GM19463 (cell line): ENCODE measurements around the gene NRARP.

Source experiments
- ATAC-seq: cut with Tn5 transposase; IDR thresholded peaks from one replicate; pipeline ENCODE4 v1.9.1; 2021; ENCODE audit warnings: mild to moderate bottlenecking, moderate library complexity; ENCODE audit not compliant: unreplicated experiment

NRARP gene

DNA sequence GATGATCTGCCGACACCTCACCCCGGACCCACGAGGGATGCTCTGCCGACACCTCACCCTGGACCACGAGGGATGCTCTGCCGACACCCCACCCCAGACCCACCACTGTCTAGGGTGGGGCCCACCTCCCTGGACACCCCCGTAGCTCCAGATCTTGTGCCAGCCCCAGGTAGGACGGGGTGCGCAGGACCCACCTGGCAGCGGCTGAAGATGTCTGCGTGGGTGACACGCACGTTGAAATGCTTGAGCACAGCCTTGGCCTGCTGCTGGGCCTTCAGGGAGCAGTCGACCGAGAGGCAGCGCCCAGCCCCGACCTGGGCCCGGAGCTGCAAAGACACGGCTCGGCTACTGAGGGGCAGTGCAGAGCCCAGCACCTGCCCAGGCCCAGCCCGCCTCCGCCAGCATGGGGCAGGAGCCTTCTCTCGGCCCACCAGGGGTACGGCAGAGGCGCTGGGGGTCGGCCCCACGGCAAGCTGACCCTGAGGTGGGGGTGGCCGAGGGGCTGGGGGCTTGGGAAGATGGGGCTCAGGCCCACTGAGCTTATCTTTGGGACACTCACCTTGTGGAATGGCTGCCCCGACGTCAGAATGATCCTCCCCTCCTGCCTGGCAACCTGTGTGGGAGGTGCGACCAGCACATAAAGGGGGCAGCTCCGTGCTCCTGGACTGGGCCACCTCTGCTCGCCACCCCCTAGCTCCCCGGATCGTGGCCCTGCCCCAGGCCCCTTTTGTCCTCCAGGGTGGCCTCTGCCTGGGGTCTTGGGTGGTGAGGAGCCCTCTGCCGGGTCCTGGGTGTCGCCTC is 21.7 kb upstream of the NRARP start:
- ATAC-seq: no peak

DNA sequence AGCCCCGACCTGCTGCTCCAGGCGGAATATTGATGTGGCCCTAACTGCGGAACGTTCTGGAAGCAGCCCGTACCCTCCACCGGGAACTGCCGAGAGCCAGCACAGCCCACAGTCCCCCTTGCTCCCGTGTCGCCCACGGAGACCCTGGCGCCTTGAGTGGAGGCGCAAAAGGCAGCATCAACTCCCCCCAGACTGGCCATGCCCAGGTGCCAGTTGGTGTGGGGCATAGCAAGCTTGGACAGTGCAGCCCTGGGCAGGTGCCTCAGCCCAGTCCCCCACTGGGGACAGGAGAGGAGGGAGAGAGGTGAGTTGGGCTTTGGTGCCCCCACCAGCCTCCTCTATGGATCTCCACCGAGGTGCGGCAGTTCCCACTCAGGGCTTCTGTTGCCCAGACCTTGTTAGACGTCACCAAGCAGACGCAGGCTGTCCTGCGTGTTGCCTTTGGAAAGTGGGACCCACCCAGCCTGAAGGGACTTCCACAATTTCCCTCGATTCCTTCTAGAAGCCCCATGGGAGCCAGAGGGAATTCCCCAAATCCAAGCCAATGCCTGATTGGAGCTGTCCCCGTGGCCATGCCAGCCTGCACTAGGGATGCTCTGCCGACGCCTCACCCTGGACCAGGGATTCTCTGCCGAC is 19.8 kb upstream of the NRARP start:
- no peak for ATAC-seq

DNA sequence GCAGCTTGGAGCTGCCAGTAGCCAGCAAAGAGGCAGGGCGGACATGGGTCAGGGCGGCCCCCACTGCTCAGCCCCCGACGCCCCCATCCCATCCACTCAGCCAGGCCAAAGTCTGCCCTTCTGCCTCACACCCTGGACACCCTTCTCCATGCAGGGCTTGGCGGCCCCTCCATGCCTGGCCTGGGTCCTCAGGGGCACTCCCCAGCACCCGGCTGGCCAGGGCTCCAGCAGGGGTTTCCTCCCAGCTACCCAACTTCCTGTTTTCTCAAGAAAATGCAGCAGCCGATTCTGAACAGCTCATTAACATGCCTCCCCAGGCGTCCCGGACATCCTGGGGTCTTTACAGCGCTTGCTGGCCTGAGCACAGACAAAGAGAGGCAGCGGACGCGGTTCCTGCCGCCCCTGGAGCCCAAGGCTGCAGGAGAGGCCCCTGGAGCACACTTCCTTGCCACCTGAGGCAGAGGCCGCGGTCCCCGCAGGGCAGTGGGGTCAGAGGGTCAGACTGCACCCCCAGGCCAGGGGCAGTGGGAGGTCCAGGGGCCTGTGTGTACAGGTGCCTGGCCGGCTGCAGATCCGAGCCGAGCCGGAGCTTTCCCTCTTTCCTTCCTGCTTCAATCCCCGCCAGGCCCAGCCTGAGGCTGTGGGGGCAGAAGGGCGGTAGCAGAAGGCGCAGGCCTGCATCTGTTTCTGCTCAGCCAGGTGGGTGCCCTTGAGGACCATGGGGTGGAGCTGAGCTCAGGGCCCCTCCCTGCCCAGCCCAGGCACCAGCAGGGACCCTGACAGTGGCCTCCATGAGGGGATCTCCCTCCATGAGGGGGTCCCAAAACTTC is 18.7 kb upstream of the NRARP start:
- ATAC-seq: no peak

GRCh38 chr9:137319739-137320551 is 17.9 kb upstream of the NRARP start:
- ATAC-seq: no peak

DNA sequence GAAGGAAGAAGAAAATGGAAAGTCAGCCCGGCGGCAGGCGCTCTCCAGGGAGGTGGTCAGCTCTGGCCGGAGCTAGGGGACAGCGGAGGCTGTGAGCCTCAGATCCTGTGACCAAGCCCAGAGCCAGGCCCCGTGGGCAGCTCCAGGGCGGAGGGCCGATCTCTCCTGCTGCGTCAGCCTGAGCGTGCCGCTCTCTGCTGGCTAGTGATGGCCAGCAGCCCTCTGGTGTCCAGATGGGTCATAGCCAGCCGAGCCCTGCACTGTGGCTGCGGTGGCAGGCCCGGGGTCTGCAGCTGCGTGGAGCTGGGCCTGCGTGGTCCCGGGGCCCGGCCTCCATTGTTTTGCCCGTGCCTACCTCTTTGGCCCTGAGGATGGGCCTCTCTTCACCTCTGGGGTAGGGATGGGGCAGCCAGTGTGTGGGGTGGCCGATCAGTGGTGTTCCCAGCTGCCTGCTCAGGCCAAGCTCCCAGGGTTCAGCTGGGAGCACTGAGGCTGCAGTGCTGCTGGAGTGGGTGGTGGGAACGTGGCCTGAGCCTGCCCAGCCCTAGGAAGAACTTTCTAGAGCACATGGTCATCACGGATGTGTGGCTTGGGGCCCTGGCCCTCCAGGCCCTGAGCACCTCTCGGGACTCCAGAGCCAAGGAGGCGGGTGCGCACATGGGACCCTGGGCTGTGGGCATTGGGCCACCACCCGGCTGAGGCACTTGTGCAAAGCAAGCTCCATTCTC is 17.1 kb upstream of the NRARP start:
- no peak for ATAC-seq

- no peak for ATAC-seq
Observed at GRCh38 chr9:137318602-137319001, 16.5 kb upstream of the NRARP start.

- ATAC-seq: no peak
Observed at GRCh38 chr9:137317718-137318511, 15.8 kb upstream of the NRARP start.

DNA sequence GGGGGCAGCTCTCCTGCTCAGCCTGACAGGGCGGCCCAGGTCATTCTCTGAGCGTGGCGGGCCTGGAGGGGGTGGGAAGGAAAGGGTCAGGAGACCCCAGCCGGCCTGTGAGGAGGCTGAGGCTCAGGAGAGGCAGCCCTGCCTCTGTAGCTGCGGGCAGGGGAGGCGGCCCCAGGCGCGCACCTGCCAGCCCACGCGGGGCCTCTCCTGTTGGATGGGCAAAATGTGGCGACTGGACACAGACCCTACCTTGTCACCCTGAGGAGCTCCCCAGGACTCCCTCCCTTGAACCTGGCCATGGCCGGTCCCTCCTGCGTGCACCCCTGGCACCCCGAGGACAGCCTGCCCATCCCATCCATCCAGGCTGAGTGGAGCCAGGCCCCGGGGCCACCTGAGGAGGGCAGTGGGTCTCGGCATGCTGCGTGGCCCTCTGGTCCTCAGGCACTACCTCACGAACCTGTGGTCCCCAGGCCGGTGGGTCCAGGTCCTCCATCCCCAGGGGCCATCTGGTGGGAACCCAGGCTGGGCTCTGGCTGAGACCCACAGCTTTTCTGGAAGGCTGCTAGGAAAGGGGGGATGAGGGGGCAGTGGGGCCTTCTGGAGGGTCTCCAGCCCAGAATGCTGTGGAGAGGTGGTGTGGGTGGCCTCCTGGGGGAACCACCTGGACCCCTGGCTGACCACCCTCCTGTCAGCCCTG is 15.1 kb upstream of the NRARP start:
- no peak for ATAC-seq

- ATAC-seq: no peak
Observed at GRCh38 chr9:137316012-137316981, 14.2 kb upstream of the NRARP start.

DNA sequence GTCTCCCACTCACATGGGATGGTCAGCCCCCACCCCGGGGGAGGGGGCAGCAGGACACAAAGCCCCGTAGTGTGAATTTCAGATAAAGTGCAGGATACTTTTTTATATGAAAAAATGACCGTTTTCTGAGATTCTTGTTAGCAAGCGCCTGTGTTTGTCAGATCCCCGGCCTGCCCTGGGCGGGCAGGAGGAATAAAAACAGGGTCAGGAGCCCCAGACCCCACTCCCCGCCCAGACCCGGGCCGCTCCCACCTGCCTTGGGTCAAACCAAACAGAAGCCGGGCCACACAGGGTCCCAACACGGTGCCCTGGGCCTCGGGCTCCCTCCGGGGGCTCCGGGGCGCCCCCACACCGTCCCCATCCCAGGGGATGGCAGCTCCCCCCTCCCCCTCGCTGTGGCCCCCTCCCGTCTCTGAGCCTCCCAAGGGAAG is 13.5 kb upstream of the NRARP start:
- no peak for ATAC-seq

- ATAC-seq: no peak
Observed at GRCh38 chr9:137314561-137315560, 12.8 kb upstream of the NRARP start.

- no peak for ATAC-seq
Observed at GRCh38 chr9:137313956-137314560, 12.0 kb upstream of the NRARP start.

DNA sequence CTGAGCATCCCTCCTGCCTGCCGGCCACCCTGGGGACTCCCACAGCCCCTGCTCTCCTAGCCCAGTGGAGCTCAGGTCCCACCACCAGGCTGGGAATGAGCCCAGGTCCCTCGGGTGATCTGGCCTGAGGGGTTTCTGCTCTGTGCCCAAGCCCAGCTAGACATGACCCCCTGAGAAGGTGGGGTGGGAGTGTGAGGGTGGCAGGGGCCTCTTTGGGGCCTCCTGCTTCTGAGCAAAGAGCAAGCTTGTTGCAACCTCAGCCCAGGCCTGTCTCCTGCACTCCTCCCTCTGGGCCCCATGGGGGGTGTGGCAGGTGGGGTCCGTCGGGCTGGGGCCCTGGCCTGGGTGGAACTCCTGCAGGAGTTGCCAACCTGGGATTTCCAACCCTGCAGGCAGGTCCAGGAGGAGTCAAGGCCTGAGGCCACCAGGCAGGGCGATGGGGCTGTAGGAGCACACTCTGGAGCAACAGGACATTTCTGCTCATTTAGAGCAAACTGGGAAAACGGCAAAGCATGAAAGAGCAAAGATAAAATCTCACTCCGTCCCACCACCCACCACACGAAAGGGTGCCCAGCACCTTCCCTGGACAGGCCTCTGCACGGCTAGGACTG is 11.4 kb upstream of the NRARP start:
- no peak for ATAC-seq

- no peak for ATAC-seq
Observed at GRCh38 chr9:137312852-137313325, 10.8 kb upstream of the NRARP start.
